HG02970 (cell line): ENCODE data around the gene ANP32A.

Experiments
- ATAC-seq: cut with Tn5 transposase; IDR thresholded peaks from one replicate; pipeline ENCODE4 v1.9.1; 2021; ENCODE audit warnings: mild to moderate bottlenecking, moderate library complexity, moderate number of reproducible peaks; ENCODE audit not compliant: unreplicated experiment, low FRiP score

The ANP32A gene

GRCh38 chr15:68784206-68784605 is 36.5 kb downstream of the ANP32A start:
- no peak for ATAC-seq

- ATAC-seq = no peak
Observed at GRCh38 chr15:68783226-68784058, 37.3 kb downstream of the ANP32A start.

GRCh38 chr15:68782589-68783161 is 38.0 kb downstream of the ANP32A start:
- no peak for ATAC-seq

- ATAC-seq = no peak
Observed at GRCh38 chr15:68781766-68782588, 38.7 kb downstream of the ANP32A start.

GRCh38 chr15:68781217-68781616 is 39.5 kb downstream of the ANP32A start:
- ATAC-seq = no peak

GRCh38 chr15:68778876-68779275 is 41.8 kb downstream of the ANP32A start:
- ATAC-seq = no peak

- no peak for ATAC-seq
Observed at GRCh38 chr15:68776477-68777270, 44.0 kb downstream of the ANP32A start.

- ATAC-seq = no peak
Observed at GRCh38 chr15:68775671-68776476, 44.8 kb downstream of the ANP32A start.

GRCh38 chr15:68775236-68775577 is 45.5 kb downstream of the ANP32A start:
- ATAC-seq = no peak

- ATAC-seq = no peak
Observed at GRCh38 chr15:68774521-68775235, 46.0 kb downstream of the ANP32A start.

- no peak for ATAC-seq
Observed at GRCh38 chr15:68774120-68774519, 46.6 kb downstream of the ANP32A start.

- ATAC-seq = no peak
Observed at GRCh38 chr15:68773036-68773435, 47.7 kb downstream of the ANP32A start.

- no peak for ATAC-seq
Observed at GRCh38 chr15:68770216-68770615, 50.5 kb downstream of the ANP32A start.

- no peak for ATAC-seq
Observed at GRCh38 chr15:68769702-68770101, 51.0 kb downstream of the ANP32A start.

GRCh38 chr15:68768321-68768720 is 52.4 kb downstream of the ANP32A start:
- ATAC-seq = no peak

GRCh38 chr15:68767833-68768232 is 52.9 kb downstream of the ANP32A start:
- no peak for ATAC-seq

GRCh38 chr15:68765602-68766368 is 54.9 kb downstream of the ANP32A start:
- ATAC-seq = no peak

GRCh38 chr15:68764090-68764489 is 56.6 kb downstream of the ANP32A start:
- no peak for ATAC-seq
